Activated T-cell treated with anti-CD3 and anti-CD28 coated beads, Interleukin-2, amount 50 U/mL, for 72 hours (primary cell): ENCODE data around the gene PITHD1. TPM values are rescaled to one million over a fixed set of nuclear protein-coding genes. Genes with fewer than 3 reads are reported as not detected.
"Not testable (repeated sequence)": the region's sequence is repeated elsewhere in the genome, so short reads cannot be mapped to it uniquely, and the experiment has no call there.

Source experiments
- ATAC-seq, 2 donors: fragments of 150-1000 bp; cut with Tn5 transposase; replicated peaks in 1 of 2; 2 replicates each; pipeline ENCODE4 v1.10.0; 2021; ENCODE audit warnings: moderate library complexity in 2 of 2, mild to moderate bottlenecking in 1 of 2
- DNase-seq, 2 donors: peaks; one replicate each; pipeline ENCODE4 v3.0.0; 2021 to 2022; ENCODE audit warnings: mixed read lengths in 1 of 2
- H3K27ac Mint-ChIP-seq: one replicate; pipeline ENCODE4 v1.8.0; 2022; ENCODE audit warnings: mild to moderate bottlenecking, moderate library complexity, mixed read lengths
- H3K27me3 Mint-ChIP-seq: one replicate; pipeline ENCODE4 v1.8.0; 2022; ENCODE audit warnings: low read depth, mixed read lengths
- H3K36me3 Mint-ChIP-seq, 2 donors: one replicate each; pipeline ENCODE4 v1.8.0; 2022; ENCODE audit warnings: mixed read lengths in 2 of 2, mild to moderate bottlenecking in 1 of 2; ENCODE audit not compliant: insufficient read depth in 2 of 2
- H3K4me1 Mint-ChIP-seq: one replicate; pipeline ENCODE4 v1.8.0; 2022; ENCODE audit warnings: low read depth, mixed read lengths
- H3K4me3 Mint-ChIP-seq, 2 donors: one replicate each; pipeline ENCODE4 v1.8.0; 2022; ENCODE audit warnings: mild to moderate bottlenecking in 2 of 2, mixed read lengths in 2 of 2, moderate library complexity in 2 of 2
- H3K9me3 Mint-ChIP-seq, 2 donors: one replicate each; pipeline ENCODE4 v1.8.0; 2022; ENCODE audit warnings: mixed read lengths in 2 of 2
- total RNA-seq, 2 donors: library from RNA; stranded (reverse); gene quantifications; one replicate each; pipeline ENCODE4 v1.2.3, GENCODE V29; 2022

The PITHD1 gene
- total RNA-seq, 2 donors from 2014 or later, result 83.2 to 107 TPM

DNA sequence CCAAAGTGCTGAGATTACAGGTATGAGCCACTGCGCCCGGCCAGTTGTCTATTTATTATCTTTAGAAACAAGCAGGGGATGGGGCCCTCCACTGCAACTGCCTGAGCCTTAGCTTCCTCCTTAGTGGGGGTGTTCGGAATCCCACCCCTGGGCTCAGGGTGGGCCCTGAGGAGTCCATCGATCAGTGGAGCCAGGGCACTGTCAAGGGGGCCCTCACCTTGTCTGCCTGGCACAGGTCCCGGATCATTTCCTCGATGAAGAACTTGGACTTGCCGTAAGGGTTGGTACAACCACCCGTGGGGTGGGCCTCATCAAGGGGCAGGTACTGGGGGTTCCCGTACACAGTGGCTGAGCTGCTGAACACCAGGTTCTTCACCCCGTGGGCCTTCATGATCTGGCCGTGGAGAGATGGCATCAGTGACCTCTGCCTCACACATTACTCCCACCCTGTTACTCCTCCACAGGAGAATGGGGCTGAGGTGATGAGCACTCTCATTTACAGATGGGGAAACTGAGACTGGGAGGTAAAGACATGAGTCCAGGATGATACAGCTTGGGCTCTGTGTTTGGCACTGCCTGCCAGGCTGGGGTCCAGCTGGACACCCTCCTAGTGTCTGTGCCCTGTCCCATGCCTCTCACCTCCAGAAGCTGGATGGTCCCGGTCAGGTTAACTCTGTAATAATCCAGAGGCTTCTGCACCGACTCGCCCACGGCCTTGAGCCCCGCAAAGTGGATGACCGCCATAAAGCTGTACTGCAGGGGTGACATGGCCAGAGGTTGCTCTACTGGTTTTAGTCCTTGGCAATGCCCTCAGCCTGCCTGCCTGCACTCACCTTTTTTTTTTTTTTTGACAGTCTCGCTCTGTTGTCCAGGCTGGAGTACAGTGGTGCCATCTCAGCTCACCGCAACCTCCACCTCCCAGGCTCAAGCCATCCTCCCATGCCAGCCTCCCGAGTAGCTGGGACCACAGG lies 19.5 kb downstream of the PITHD1 start:
- no peak for ATAC-seq
- no peak overlapping the region for H3K4me3 Mint-ChIP-seq
- H3K36me3 Mint-ChIP-seq, result peaks cover 0 to 3% of the 10 kb centered on the region in 2 donors
- no peak overlapping the region for H3K27ac Mint-ChIP-seq
- H3K4me1 Mint-ChIP-seq, result peaks cover 20% of the 10 kb centered on the region
- H3K27me3 Mint-ChIP-seq, result no peaks in the 10 kb centered on the region
- DNase-seq, result no peak
- no peaks in the 10 kb centered on the region for H3K9me3 Mint-ChIP-seq

DNA sequence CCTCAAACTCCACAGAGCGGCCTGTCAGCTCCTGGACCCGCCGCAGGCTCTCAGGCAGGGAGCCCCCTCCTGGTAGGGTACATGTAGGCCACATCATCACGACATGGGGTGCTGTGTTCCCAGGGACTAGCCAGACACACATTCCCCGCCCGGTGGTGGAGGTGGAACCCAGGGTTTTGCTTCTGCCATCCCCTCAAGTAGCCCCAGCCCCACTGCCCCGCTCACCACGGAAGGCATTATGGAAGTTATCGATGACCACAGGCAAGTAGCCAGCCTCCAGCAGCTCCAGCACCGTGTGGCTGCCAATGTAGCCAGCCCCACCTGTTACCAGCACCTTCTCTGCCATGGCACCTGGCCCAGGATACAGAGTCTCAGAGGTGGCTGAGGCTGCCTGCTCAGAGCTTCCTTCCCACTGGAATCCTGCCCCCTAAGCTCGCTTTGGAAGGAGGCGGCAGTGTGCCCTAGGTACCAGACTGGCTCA lies 20.5 kb downstream of the PITHD1 start:
- Mint-ChIP-seq H3K27ac (peak overlapping the region; percentile 42), H3K4me1 (peaks cover 16% of the 10 kb centered on the region)

DNA sequence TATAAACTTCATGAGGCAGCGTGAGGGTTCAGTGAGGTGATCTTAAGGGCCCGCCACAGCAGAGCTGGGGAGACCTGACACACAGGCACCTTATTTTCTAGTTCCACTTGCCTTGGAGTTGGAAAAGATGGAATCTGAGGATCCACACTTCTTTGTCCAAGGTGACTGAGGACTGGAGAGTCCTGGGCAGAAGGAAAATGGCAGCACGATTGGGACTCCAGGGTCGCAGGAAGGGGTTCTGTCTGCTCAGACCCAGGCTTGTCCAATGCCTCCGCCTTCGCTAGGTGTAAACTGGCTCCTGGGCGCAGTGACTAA lies 21.0 kb downstream of the PITHD1 start:
- Mint-ChIP-seq H3K4me1 (peaks cover 16% of the 10 kb centered on the region), H3K9me3 (no peaks in the 10 kb centered on the region), H3K27ac (peak overlapping the region; percentile 42), H3K4me3 (peak overlapping the region; percentile 89 to 94), H3K36me3 (peaks cover 0 to 3% of the 10 kb centered on the region in 2 donors), H3K27me3 (no peaks in the 10 kb centered on the region)
- ATAC-seq (no peak), DNase-seq (no peak)

More for the DNA sequence above, 20.5 kb downstream of the PITHD1 start:
- DNase-seq (peak in 1 of 2 donors; percentile 32), ATAC-seq (no peak)
- Mint-ChIP-seq H3K36me3 (peaks cover 0 to 3% of the 10 kb centered on the region in 2 donors), H3K27me3 (no peaks in the 10 kb centered on the region), H3K9me3 (no peaks in the 10 kb centered on the region), H3K4me3 (peak overlapping the region; percentile 89 to 94)

DNA sequence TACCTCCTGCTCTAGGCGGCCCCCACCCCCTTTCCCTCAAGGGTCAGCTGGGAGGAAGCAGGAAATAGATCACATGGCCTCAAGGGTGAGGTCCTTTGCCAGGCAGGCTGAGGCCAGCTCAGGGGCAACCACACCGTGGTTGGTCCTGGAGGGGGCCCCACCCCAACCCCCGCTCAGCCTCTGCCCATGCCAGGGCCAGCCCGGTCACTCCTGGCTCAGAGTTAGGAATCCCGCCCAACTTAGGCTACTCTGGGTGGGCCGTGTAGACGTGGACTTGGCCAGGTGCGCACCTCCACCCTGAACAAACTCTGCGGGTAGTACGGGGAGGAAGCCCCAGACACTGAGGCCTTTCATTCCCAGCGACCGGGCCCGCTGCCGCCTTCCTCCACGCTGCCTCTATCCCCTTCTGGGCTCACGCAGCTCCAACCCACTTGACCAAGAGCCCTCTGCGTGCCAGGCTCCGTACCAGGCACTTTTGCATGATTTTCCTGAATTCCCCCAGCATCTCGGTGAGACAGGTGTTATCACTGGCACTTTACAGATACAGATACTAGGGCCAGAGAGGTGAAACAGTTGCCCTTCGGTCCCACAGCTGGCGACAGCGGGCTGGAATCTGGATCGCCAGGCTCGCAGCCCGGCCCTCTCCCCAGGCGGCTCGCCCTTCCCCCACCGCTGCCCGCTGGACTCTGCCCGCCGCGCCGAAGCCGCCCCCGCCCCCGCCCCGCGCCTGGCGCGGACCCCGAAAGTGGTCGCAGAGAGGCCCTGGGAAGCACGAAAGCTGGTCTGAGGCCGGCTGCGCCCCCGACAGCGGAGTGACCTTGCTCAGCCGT lies 21.6 kb downstream of the PITHD1 start:
- peak; percentile 52 to 57 for DNase-seq

DNA sequence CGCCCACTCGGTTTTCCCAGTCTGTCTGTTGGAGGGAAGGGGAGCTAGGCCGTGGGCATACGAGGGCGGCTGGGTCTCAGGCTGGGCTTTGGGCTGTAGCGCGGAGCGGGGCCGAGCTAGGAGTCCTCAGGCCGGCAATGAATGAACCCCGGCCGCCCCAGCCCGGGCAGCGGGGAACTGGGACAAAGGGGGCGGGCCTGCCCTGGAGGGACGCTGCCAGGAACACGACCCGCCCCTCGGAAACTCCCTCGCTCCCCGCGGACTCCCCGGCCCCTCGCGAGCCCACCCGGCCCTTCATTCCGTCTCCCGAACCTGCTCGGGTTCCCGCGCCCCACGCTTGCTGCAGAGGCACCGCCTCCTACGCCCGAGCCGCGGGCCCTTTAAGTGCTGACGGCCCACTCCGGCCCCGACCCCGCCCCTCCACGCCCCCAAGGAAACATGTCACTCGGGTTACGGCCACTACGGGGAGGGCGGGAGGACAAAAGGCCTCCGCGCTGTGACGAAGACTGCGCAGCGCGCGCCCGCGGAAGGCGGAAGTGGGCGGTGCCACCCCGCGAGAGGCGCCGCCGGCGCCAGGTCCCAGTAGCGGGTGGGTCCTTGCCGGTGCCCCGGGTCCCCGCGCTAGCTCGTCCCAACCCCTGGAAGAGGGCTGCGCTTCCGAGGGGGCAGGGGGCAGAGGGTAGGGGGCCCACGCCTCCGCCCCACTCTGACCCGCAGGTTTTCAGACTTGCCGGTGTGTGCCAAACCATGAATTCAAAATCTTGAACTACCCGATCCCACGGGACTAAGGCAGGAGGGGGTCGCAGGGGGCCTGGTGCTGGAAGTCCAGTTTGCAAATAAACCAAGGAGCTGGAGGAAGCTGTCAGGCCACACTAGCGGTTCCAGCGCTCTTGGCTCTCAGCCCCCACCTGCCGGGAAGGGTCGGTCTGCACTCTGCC lies 22.5 kb downstream of the PITHD1 start, which contains the start of gene GALE:
TSS of gene GALE (minus strand) at position 355 of the 938 bp plus-strand sequence. CDS start 1,747 bp downstream, outside the sequence.
- DNase-seq (peak; percentile 96 to 97), ATAC-seq (peak; percentile 89 to 93)
- Mint-ChIP-seq H3K4me3 (peak within 1 kb of the TSS; percentile 89 to 94), H3K36me3 (peaks cover 0 to 3% of the 10 kb centered on the region in 2 donors), H3K27me3 (no peaks in the 10 kb centered on the region), H3K27ac (peak within 1 kb of the TSS; percentile 77), H3K9me3 (no peaks in the 10 kb centered on the region), H3K4me1 (peaks cover 16% of the 10 kb centered on the region)

More for the DNA sequence above, 21.6 kb downstream of the PITHD1 start:
- Mint-ChIP-seq H3K9me3 (no peaks in the 10 kb centered on the region), H3K4me3 (peak overlapping the region; percentile 89 to 94), H3K4me1 (peaks cover 16% of the 10 kb centered on the region), H3K27me3 (no peaks in the 10 kb centered on the region), H3K36me3 (peaks cover 0 to 3% of the 10 kb centered on the region in 2 donors), H3K27ac (peak overlapping the region; percentile 77)
- peak; percentile 14 to 39 for ATAC-seq

DNA sequence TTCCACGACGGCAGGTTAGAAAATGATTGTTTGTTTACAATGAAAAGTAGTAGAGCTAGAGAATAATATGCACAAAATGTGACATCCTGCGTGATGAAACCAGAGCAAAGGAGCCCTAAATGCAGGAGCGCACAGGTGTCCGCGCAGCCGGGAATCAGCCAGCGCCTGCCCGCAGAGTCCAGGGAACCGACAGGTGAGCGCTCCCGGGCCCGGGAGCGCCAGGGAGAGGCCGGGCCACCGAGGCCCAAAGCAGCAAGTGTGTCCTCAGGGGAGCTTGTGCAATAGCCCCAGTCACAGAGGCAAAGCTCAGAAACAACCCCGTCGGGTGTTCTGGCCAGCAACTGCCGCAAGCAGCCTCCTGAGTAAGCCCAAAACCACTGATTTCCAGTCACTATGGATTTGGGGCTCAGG lies 23.1 kb downstream of the PITHD1 start:
- no peaks in the 10 kb centered on the region for H3K9me3 Mint-ChIP-seq
- no peak for ATAC-seq
- H3K36me3 Mint-ChIP-seq, result peaks cover 0 to 3% of the 10 kb centered on the region in 2 donors
- H3K27me3 Mint-ChIP-seq, result no peaks in the 10 kb centered on the region
- peak overlapping the region; percentile 8 for H3K27ac Mint-ChIP-seq
- H3K4me1 Mint-ChIP-seq, result peaks cover 16% of the 10 kb centered on the region
- DNase-seq, result no peak
- H3K4me3 Mint-ChIP-seq, result peak overlapping the region; percentile 89 to 94

DNA sequence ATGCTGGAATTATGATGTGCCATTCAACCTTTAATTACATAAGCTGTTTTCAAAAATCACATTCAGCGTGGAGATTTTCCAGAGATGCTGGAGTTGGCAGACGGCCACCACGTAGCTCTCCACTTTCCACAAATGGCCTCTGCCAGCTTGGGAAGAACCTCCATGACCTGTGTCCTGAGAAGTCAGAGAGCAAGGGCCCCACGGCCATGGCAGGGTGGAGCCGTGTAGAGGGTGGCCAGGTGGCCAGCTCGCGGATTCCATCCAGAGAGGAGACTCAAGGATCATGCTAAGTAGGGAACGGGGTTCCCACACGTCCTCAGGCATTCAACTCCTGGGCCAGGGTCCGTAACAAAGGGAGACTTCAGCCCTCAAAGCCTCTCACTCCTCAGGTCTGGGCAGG lies 23.7 kb downstream of the PITHD1 start:
- ATAC-seq (no peak), DNase-seq (no peak)
- no peaks in the 10 kb centered on the region for H3K9me3 Mint-ChIP-seq
- peak overlapping the region; percentile 89 to 94 for H3K4me3 Mint-ChIP-seq
- peaks cover 0 to 3% of the 10 kb centered on the region in 2 donors for H3K36me3 Mint-ChIP-seq
- H3K27ac Mint-ChIP-seq, result no peak overlapping the region
- H3K4me1 Mint-ChIP-seq, result peaks cover 16% of the 10 kb centered on the region
- no peaks in the 10 kb centered on the region for H3K27me3 Mint-ChIP-seq

DNA sequence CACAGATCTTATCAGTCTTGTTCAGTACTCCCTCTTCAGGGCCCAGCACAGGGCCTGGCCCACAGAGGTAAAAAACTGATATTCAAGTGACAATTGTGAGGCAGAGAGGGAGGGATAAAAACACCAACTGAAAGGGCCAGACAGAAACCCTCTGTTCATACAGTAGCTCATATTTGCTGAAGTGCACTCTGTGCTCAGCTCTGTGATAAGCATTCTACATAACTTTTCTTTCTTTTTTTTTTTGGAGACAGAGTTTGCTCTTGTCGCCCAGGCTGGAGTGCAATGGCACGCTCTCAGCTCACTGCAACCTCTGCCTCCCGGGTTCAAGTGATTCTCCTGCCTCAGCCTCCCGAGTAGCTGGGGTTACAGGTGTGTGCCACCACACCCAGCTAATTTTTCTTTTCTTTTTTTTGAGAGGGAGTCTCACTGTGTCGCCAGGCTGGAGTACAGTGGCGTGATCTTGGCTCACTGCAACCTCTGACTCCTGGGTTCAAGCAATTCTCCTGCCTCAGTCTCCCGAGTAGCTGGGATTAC lies 24.7 kb downstream of the PITHD1 start:
- peak overlapping the region in 1 of 2 donors; percentile 37 for H3K4me3 Mint-ChIP-seq
- H3K27ac Mint-ChIP-seq, H3K9me3 Mint-ChIP-seq, ATAC-seq, DNase-seq, H3K36me3 Mint-ChIP-seq, H3K27me3 Mint-ChIP-seq: not testable (repeated sequence)
- peaks cover 16% of the 10 kb centered on the region for H3K4me1 Mint-ChIP-seq

DNA sequence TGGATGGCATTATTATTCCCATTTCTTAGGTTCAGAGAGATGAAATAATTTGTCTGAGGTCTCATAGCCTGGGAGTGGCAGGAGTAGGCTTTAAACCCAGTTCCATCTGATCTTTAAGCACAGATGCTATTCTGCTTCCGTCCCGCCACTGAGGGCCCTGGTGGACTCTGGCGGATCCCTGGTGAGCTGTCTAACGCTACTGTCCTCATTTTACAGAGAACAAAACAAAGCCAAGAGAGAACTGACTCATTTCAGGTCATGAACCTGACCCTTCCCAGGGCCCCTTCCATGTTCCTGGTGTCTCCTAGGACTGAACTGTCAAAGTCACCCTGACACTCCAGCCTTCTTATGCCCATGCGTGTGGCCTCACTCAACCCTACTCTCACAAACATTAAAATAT lies 25.5 kb downstream of the PITHD1 start:
- DNase-seq (no peak), ATAC-seq (no peak)
- Mint-ChIP-seq H3K36me3 (no peaks in the 10 kb centered on the region), H3K9me3 (no peaks in the 10 kb centered on the region), H3K4me3 (no peak overlapping the region), H3K4me1 (peaks cover 16% of the 10 kb centered on the region), H3K27ac (no peak overlapping the region), H3K27me3 (no peaks in the 10 kb centered on the region)

DNA sequence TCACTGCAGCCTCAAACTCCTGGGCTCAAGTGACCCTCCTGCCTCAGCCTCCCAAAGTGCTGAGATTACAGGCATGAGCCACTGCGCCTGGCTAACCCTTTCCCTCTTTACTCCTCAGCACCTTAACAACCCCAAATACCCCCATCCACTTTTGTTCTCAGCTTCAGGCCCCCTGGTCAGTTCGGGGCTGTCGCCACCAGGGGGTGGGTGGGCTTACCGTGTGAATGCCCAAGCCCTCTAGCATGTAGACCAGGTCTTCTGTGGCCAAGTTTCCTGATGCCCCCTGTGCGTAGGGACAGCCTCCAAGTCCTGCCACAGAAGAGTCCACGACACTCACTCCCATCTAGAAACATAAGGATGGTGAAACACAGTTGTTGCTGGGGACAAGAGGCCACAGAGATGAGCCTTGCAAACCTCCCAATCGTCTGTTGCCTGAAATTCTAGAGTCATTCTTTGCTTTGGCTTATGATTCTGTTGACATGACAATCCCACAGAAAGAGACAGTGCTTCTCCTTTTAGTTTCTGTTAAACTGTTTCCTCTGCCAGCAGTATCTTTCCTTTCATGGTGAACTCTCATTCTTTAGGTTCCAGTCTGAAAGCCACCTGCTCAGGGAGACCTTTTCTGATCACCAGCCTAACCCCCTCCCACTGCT lies 26.1 kb downstream of the PITHD1 start:
- ATAC-seq (no peak), DNase-seq (no peak)
- no peaks in the 10 kb centered on the region for H3K9me3 Mint-ChIP-seq
- no peaks in the 10 kb centered on the region for H3K36me3 Mint-ChIP-seq
- H3K27ac Mint-ChIP-seq, result no peak overlapping the region
- peaks cover 10% of the 10 kb centered on the region for H3K4me1 Mint-ChIP-seq
- no peak overlapping the region for H3K4me3 Mint-ChIP-seq
- H3K27me3 Mint-ChIP-seq, result no peaks in the 10 kb centered on the region

DNA sequence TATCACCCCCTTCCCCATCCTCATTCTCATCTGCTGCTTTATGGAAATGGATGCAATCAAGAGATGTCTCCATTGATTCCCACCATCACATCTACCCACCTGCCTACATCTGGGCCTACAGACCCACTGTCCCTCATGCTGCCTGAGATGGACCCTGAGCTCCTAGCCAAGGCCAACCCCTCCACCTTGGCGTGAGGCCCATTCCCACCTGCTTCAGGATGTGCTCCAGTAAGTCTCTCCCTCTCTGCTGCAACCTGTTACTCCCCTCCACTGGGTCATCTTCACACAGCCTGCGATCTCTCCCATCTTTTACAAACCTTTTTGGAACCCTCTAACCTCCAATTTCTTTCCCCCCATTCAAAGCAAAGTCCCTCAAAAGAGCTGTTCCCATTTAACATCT lies 26.8 kb downstream of the PITHD1 start:
- Mint-ChIP-seq H3K27me3 (no peaks in the 10 kb centered on the region), H3K4me3 (no peak overlapping the region), H3K27ac (no peak overlapping the region), H3K9me3 (no peaks in the 10 kb centered on the region), H3K36me3 (no peaks in the 10 kb centered on the region), H3K4me1 (peaks cover 5% of the 10 kb centered on the region)
- ATAC-seq (no peak), DNase-seq (no peak)
